Measurements from ENCODE around the gene PHAX.
"Not testable (repeated sequence)": the region's sequence is repeated elsewhere in the genome, so short reads cannot be mapped to it uniquely, and the experiment has no call there.

Gene PHAX

DNA sequence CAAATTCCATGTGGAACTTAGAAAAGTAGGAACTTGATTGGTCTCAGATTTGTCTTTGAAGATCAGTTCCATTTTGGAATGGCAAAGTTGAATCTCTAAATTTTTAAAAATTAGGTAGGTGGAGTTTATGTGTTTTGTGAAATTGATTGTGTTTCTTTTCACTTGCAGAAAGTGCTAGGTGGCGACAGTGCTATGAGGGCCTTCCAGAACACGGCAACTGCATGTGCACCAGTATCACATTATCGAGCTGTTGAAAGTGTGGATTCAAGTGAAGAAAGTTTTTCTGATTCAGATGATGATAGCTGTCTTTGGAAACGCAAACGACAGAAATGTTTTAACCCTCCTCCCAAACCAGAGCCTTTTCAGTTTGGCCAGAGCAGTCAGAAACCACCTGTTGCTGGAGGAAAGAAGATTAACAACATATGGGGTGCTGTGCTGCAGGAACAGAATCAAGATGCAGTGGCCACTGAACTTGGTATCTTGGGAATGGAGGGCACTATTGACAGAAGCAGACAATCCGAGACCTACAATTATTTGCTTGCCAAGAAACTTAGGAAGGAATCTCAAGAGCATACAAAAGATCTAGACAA is 2.8 kb downstream of the PHAX start:
- no peak for DNase-seq (ENCODE audit: low spot score)

DNA sequence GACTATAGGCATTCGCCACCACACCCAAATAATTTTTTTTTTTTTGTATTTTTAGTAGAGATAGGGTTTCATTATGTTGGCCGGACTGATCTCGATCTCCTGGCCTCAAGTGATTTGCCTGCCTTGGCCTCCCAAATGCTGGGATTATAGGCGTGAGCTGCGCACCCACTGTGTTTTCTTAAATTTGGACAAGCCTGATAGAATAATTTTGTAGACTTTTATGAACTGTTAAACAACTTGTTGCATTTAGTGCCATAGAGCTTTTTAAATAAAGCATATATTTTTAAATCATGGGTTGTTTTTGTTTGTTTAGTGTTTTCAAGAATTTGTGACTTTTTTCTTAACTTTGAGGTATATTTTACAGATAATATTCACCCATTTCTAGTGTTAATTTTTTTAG is 4.8 kb downstream of the PHAX start:
- no peak for DNase-seq (ENCODE audit: low spot score)

DNA sequence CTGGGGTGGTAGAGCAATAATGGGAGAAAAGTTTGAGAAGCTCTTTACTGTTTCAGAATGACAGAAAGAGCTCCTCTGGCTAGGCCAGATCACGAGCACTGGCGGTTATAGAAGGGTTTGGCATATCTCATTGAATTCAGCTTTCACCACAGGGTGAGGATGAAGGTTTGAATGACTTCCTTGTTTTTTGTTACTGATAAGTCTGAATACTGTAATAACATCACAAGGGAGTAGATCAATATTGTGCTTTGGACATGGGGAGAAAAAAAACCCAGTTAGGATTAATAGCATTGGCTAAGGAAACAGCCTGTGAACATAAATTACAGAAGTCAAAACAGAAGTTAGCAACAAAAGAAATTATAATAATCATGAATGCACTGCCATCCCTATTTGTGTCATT is 9.4 kb downstream of the PHAX start:
- DNase-seq (ENCODE audit: low spot score): no peak

DNA sequence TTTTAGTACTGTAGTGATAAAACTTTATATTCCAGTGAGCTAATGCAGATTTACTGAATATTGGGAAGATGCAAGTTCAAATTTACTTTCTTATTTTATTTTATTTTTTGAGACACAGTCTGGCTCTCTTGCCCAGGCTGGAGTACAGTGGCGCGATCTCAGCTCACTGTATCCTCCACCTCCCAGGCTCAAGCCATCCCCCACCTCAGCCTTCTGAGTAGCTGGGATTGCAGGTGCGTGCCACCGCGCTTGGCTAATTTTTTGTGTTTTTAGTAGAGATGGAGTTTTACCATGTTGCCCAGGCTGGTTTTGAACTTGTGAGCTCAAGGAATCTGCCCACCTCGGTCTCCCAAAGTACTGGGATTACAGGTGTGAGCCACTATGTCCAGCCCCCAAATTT is 9.9 kb downstream of the PHAX start:
- DNase-seq (ENCODE audit: low spot score): no peak

DNA sequence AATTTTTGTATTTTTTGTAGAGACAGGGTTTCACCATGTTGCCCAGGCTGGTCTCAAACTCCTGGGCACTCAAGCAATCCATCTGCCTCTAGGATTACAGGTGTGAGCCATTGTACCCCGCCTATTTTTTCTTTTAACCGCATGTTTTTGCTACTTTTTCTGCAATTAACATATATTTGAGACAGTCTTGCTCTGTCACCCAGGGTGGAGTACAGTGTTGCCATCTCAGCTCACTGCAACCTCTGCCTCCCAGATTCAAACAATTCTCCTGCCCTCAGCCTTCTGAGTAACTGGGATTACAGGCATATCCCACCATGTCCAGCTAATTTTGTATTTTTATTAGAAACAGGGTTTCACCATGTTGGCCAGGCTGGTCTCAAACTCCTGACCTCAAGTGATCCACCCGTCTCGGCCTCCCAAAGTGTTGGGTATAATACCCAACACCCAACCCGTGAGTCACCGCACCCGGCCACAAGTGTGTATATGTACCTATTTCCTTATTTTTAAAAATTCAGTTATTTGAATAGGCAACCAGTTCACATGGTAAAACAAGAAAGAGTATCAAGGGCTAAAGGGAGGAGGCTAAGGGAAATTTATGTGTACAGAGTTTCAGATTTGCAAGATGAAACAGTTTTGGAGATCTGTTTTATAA is 13.3 kb downstream of the PHAX start:
- DNase-seq (ENCODE audit: low spot score): no peak

DNA sequence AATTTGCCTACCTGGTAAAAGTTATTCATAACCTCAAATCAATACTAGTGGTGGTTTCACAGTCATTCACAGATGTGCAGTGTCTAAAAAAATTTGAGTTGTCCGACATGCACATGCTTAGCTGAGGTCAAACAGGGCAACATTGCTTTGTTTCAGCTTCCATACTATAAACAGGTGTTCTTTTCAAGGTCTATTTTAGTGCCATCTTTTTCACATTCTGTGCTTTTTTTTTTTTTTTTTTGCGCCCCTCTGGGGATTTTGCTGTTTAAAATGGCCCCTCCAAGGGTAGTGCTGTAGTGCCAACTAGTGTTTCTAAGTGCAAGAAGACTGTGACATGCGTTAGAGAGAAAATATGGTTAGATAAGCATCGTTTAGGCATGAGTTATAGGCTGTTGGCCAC is 14.5 kb downstream of the PHAX start:
- DNase-seq (ENCODE audit: low spot score): no peak

DNA sequence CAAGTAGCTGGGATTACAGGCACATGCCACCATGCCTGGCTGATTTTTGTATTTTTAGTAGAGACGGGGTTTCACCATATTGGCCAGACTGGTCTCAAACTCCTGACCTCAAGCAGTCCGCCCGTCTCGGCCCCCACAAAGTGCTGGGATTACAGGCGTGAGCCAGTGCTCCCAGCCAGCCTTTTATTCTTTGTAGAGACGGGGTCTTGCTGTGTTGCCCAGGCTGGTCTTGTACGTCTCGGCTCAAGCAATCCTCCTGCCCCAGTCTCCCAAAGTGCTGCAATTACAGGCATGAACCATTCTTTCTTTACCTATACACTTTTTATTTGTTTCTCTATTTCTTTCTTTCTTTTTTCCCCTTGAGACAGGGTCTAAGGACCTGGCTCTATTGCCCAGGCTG is 16.9 kb downstream of the PHAX start:
- not testable (repeated sequence) for DNase-seq (ENCODE audit: low spot score)

DNA sequence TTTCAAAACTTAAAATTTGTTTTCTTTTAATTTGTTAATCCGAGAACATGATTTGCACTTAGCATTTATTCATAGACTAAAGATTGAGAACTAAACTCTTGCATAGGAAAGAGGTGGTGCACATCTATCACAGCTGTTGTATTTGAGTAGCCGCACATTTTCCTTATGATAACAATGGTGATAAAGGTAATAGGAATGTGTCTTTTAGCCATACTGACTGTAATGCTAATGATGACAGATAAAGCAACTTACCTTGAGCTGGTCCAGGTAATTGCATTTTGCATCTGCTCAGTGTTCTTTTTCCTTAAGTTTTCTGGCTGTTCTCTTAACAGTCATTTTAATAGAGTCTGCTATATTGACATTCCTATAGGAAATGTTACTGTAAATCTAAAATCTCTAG is 19.0 kb downstream of the PHAX start:
- no peak for DNase-seq (ENCODE audit: low spot score)

DNA sequence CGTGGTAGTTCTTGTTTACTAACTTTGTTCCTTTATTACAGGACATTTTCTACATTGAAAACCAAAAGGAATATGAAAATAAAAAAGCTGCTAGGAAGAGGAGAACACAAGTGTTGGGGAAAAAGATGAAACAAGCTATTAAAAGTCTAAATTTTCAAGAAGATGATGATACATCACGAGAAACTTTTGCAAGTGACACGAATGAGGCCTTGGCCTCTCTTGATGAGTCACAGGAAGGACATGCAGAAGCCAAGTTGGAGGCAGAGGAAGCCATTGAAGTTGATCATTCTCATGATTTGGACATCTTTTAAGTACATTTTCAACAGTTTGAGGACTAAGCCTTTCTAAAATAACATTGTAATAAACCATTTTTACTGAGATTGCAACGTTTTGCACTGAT is 23.8 kb downstream of the PHAX start:
- DNase-seq (ENCODE audit: low spot score): no peak

DNA sequence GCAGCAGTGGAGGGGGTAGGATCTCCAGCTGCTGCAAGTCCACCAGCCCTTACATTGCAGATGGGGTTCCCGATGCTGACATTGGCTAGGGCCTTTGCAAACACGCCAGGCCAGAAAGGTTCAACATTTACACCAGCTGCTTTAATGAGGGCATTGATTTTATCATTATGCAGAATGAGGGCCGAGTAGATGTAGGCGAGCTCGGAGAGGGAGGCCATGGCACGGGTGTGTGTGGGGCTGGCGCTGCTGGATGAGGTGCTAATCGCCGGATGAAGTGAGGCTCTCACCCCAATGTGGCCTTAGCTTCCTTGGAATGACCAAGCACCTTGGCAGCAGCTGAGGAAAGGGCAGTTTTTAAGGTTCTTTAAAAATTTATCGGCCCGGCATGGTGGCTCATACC is 27.4 kb downstream of the PHAX start:
- DNase-seq (ENCODE audit: low spot score): no peak

DNA sequence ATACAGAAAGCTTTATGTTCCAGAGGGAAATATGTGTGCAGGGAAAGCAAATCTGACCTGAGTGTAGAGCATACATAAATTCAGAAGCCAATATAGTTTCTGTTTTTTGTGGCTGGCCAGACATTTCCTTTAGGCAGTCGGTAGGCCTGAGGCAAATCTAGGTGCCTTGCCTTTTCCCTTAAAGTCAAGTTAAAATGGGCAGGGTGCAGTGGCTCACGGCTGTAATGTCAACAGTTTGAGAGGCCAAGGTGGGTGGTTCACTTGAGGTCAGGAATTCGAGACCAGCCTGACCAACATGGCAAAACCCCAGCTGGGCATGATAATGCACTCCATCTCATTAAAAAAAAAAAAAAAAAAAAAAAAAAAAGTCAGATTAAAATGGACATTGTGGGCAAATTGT is 31.2 kb downstream of the PHAX start:
- no peak for DNase-seq (ENCODE audit: low spot score)

DNA sequence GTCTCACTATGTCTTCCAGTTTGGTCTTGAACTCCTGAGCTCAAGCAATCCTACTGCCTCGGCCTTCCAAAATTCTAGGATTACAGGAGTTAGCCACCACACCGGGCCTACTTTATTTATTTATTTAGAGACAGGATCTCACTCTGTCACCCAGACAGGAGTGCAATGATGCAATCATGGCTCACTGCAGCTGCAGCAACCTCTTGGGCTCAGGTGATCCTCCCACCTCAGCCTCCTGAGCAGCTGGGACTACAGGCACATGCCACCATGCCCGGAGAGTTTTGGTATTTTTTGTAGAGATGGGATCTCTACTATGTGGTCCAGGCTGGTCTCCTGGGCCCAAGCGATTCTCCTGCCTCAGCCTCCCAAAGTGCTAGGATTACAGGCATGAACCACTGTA is 32.8 kb downstream of the PHAX start:
- DNase-seq (ENCODE audit: low spot score): no peak

DNA sequence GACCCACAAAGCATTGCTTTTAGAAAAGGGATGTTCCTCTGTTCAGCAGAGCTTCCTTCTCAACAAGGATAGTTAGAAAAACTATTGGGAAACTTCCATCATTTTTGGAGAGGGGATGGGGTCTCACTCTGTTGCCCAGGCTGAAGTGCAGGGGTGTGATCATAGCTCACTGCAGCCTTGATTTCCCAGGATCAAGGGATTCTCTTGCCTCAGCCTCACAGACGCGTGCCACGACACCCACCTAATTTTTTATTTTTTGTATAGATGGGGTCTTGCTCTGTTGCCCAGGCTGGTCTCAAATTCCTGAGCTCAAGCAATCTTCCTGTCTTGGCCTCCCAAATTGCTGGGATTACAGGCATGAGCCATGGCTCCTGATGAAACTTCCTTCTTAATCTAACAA is 34.8 kb downstream of the PHAX start:
- no peak for DNase-seq (ENCODE audit: low spot score)

DNA sequence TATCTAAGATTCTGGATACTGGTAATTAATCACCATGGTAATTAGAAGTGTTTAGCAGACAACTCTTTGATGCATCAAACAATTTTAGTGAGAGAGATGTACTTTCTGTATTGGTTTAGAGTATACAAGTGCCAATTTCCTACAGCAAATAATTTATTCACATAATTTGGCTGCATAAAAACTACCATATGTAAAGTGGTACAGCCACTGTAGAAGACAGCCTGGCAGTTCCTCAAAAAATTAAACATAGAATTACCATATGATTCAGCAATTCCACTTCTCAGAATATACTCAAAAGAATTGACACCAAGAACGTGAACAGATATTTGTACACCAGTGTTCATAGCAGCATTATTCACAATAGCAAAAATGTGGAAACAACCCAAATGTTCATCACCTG is 36.2 kb downstream of the PHAX start:
- no peak for DNase-seq (ENCODE audit: low spot score)

DNA sequence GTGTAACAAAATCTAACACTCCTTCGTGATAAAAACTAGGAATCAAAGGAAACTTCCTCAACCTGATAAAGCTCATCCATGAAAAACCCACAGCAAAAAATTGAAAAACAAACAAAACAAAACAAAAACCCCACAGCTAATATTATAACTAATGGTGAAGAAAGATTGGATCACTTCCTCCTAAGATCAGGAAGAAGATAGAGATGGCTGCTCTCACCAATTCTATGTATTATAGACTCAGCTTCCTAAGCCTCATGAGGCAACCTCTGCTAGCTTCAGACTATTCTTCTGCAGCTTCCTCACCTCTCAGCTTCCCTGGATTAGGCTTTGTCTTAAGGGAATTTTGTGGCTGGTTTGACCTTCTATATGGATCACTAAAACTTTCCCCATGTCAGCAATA is 40.1 kb downstream of the PHAX start:
- no peak for DNase-seq (ENCODE audit: low spot score)

DNA sequence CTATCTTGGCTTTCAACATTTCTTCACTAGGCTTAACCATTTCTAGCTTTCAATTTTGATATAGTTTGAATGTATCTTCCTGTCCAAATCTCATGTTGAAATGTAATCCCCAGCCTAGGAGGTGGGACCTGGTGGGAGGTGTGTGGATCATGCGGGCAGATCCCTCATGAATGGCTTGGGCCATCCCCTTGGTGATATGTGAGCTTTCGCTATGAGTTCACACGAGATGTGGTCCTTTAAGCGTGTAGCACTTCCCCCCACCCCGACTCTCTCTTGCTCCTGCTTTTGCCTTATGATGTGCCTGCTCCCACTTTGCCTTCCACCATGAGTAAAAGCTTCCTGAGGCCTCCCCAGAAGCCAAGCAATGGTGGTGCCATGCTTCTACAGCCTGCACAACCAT is 40.6 kb downstream of the PHAX start:
- no peak for DNase-seq (ENCODE audit: low spot score)

DNA sequence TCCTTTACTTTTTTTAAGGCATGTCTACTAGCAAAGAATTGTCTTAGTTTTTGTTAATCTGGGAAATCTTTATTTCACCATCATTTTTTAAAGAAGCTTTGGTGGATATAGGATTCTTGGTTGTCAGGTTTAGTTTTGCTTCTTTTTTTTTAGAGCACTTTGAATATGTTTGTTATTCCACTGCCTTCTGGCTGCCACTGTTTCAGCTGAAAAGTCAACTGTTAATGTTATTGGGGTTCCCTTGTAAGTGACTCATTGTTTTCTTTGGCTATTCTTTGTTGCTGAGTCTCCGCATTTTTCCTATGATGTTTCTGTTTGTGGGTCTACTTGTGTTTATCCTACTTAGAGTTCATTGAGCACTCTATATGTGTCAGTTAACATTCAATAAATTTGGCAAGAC is 44.4 kb downstream of the PHAX start:
- DNase-seq (ENCODE audit: low spot score): no peak

DNA sequence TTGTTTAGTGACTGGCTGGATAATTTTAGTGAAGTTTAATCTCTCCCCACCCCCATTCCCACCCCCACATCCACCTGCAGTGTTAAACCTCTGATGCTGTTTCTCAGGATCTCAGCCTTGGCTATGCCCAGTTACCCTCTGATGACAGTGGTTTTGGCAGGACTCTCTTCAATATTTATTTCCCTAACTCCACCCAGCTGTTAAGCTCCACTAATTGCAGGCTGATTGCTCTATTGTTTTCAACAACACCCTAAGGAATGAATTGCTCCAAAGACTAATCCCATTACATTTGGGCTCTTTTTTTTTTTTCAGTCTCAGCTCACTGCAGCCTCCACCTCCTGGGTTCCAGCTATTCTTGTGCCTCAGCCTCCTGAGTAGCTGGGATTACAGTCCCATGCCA is 46.3 kb downstream of the PHAX start:
- DNase-seq (ENCODE audit: low spot score): no peak

DNA sequence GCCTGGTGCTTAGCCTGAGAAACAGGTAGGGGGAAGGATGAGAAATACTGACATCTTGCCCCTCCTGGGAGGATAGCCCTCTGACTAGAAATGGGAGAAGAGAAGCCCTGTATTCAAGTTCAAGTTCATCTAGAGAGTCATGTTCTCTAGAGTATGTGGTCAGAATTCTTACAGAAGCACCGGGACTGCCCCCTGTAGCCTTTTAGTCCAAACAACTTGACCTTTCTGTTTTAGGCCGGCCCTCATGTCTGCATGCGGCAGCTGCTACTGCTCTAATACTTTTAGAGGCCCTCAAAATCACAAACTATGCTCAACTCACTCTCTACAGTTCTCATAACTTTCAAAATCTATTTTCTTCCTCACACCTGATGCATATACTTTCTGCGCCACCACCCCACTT is 47.7 kb downstream of the PHAX start:
- DNase-seq (ENCODE audit: low spot score): no peak

DNA sequence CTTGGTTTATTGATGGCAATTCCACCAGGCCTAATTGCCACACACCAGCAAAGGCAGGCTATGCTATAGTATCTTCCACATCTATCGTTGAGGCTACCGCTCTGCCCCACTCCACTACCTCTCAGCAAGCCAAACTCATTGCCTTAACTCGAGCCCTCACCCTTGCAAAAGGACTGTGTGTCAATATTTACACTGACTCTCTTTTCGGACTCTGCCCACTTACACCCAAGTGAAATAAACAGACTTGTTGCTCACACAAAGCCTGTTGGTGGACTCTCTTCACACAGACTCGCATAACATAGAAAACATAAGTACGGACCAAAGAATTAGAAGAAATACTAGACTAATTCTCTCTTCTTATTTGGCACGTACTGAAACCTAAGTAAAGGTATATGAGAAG is 48.3 kb downstream of the PHAX start:
- DNase-seq (ENCODE audit: low spot score): not testable (repeated sequence)

DNA sequence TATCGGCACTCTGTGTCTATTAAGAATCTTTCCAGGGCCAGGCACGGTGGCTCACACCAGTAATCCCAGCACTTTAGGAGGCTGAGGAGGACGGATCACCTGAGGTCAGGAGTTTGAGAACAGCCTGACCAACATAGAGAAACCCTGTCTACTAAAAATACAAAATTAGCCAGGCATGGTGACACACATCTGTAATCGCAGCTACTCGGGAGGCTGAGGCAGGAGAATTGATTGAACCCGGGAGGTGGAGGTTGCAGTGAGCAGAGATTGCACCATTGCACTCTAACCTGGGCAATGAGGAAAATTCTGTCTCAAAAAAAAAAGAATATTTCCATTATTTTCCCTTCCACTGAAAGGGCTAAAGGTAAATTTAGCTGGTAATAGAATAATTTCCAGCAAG is 49.0 kb downstream of the PHAX start:
- not testable (repeated sequence) for DNase-seq (ENCODE audit: low spot score)

DNA sequence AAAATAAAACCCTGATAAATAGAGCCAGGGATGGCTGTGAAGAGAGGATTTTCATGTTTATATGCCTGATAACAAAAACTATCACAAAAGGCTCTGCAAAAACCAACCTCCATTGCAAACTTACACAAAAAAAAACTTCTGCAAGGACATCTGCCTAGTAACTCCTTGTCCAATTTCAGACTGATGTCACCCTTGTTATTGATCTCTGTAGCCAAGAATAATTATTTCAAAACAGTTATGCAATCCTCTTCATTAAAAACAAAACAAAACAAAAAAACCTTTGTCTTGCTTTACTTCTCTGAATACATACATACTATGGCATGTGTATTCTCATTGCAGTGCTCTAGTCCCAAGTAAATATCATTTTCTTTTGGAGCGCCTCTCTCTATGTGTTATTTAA is 49.7 kb downstream of the PHAX start:
- DNase-seq (ENCODE audit: low spot score): no peak

DNA sequence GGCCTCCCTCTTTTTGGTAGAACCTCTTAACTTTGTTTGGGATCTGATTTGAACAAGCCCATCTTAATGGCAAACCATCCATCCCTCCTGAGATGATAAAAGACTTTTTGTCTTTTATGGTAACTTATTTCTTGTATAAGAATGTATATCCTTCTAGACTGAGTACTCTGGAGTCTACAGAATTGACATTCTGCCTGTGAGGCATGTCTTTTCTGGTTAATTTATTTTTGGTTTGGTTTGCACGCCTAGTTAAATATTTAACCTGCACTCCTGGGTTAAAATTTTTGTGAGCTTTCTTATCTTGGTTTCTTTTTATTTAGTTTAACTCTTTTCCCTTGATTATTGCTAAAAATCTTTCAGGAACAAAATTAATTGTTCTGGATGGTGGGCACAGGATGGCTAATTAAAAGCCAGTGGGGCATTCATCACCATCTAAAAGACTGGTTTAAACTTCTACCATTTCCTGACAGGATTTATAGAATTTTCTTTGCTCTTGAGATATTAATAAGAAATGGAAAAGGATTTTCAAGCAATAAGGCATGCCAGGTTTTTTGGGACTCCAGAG is 50.3 kb downstream of the PHAX start:
- no peak for DNase-seq (ENCODE audit: low spot score)

DNA sequence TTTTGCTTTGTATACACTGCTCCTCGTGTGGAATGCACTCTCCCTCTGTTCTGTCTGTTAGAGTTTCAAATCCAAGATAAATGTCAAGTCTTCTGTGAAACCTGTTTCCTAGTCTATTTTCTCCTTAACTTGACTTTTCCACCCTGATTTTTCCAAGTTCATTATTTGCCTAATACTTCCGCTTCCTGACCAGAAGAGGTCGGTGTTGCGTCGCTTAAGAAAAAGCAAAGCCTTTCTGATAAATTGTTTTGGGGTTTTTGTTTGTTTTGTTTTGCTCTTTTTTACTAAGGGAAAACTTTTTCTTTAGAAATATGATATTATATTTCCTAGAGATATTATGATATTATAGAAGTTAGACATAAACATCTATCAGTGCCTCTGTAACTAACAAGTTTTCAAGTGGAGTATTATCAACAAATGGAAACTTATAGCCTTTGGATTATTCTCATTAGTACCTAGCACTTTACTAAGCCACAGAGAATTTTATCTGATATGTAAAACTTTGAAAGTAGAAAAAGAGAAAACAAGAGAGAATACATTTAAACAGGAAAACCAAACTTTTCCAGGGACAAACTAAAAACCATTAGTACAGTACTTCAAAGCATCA is 55.8 kb downstream of the PHAX start:
- DNase-seq (ENCODE audit: low spot score): peak; percentile 42
